ENCODE results near the gene PSMC3.

The PSMC3 gene

GRCh38 chr11:47442514-47442913 lies 16.3 kb upstream of the PSMC3 start:
- DNase-seq: no peak

DNA sequence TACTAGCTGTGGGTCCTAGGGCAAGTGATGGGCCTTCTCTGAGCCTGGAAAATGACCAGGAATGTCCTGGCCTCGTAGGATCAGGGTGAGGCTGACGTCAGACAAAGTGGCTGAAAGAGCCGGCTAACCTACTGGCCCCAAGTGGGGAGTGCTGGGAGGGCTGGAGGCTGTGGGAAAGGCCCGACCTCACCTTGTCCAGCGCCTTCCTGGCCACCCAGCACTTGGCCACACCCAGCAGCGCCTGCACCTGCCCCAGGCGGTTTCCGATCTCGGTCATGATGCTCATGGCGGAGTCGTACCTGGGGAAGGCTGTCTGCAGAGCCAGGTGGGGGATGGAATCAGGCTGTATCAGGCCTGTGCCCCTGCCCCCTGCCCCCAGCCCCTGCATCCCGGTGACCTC lies 15.2 kb upstream of the PSMC3 start:
- no peak for DNase-seq

- no peak for DNase-seq
Observed at GRCh38 chr11:47440054-47440476, 13.8 kb upstream of the PSMC3 start.

DNA sequence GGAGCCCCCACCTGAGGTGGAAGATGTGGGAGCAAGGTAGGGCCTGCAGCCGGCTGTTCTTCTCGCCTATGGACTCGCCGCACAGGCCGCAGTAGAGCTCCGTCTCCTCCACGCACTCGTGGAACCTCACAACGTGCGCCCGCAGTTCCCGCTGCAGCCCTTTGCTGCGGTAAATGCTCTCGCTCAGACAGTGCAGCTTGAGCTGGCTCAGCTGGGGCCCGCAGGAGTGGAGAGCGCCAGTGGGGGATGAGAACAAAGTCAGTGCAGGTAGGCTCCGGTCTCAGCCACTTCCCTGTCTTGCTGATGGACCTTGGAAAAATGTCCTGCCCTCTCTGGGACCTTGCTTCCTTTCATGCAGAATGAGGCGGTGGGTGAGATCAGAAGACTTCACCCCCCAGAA lies 12.5 kb upstream of the PSMC3 start:
- DNase-seq: no peak

DNA sequence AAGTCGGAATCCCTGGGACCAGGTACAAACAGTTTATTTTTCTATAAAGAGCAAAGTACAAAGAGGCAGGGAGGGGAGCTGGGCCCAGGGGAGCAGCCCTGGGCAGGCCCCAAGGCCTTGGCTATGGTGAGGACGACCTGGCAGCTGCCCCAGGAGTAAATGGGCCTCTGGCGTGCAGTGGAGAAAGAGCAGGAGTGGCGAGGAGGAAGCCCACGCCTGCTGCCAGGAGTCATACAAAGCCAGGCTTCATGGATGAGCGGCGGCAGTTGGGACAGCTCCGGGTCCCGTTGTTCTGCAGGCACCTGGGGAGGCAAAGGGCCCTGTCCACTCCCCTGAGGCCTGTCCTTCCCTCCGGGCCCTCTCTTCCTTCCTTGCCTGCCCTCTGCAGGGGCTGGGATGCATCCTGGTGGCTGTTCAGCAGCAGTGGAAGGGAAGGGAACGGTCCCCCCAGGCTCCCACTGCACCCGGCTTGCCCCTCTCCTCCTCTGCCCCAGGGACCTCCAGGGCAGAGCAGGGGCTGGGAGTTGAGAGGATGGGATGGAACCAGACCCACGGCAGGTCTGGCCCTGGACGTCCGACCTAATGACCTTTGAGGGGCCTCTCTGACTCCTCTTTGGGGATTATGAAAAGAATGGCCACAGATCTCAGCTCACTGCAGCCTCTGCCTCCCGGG lies 11.6 kb upstream of the PSMC3 start:
- DNase-seq: no peak

DNA sequence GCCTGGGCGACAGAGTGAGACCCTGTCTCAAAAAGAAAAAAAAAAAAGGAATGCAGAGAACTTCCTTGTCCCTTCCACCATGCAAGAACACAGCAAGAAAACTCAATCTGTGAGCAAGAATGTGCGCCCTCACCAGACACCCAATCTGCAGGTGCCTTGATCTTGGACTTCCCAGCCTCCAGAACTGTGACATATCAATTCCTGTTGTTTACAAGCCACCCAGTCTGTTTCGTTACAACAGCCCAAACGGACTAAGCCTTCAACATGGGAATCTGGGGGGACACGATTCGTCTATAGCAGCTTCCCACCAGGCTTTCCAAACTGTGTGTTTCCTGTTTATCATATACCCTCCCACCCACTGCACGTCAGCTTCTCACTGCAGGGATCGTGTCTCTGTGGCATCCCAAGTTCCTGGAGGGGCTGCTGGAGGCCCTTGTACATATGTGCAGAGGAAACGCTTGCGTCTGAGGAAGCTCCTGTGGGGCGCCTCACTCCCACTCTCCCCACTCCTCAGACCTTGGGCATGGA lies 11.0 kb upstream of the PSMC3 start:
- no peak for DNase-seq

- no peak for DNase-seq
Observed at GRCh38 chr11:47436726-47437125, 10.5 kb upstream of the PSMC3 start.

GRCh38 chr11:47435687-47436086 lies 9.4 kb upstream of the PSMC3 start:
- no peak for DNase-seq

GRCh38 chr11:47434011-47434786 lies 8.0 kb upstream of the PSMC3 start:
- no peak for DNase-seq

GRCh38 chr11:47433157-47433556 lies 6.9 kb upstream of the PSMC3 start:
- DNase-seq: no peak

DNA sequence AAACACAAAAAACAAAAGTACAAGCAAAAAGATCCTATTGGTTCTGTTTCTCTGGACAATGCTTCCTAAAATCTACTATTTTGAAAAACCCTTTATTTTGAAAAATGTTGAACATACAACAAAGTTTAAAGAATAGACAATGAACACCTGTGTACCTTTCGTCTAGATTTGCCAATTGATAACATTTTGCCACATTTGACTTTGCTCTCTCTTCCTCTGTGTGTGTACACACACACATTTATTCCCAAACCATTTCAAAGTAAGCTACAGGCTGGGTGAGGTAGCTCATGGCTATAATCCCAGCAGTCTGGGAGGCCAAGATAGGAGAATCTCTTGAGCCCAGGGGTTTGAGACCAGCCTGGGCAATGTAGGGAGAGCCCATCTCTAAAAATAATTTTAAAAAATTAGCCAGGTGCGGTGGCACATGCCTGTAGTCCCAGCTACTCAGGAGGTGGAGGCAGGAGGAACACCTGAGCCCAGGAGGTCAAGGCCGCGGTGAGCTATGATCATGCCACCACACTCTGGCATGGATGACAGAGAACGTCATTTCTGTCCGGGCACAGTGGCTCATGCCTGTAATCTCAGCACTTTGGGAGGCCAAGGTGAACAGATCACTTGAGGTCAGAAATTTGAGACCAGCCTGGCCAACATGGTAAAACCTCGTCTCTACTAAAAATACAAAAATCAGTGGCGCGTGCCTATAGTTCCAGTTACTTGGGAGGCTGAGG lies 5.3 kb upstream of the PSMC3 start:
- DNase-seq: no peak

- DNase-seq: no peak
Observed at GRCh38 chr11:47430524-47430923, 4.3 kb upstream of the PSMC3 start.

DNA sequence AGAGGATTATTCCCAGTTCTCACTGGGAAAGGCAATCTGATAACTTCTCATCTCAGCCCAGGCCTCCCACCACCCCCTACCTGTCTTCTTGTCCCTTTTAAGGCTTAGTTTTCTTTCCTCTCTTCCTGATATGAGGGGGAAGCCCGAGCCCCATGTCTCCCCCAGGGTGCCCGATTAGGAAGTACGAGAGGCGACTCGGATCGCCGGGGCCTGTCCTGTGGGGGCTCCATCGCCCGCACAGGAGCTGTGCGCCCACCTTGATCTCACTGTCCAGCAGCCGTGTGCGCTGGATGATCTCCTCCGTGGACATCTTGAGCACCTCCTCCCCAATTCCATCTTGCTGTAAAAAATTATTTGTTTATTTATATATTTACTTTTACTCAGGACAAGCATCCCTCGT lies 628 bp downstream of the PSMC3 start:
- no peak for DNase-seq

GRCh38 chr11:47418454-47419259 lies 7.6 kb downstream of the PSMC3 start:
- no peak for DNase-seq

DNA sequence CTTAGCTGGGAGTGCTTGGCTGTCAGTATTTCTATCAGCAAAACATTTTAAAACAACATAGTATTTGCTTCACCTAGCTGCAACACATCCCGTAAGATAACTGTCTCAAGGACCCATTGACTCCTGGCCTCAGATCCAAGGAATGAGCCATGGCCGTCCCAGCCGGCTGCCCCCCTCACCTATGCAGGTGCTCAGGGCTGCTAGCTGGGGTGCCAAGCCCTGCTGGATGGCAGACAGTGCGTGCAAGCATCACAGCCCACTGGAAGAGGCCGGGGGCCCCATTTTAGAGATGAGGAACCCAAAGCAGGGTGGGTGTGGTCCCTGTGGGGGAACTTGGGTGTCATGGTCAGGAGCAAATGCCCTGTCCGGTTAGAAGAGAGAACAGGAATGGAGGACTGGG lies 8.5 kb downstream of the PSMC3 start:
- no peak for DNase-seq

GRCh38 chr11:47415949-47416472 lies 10.2 kb downstream of the PSMC3 start:
- DNase-seq: no peak

DNA sequence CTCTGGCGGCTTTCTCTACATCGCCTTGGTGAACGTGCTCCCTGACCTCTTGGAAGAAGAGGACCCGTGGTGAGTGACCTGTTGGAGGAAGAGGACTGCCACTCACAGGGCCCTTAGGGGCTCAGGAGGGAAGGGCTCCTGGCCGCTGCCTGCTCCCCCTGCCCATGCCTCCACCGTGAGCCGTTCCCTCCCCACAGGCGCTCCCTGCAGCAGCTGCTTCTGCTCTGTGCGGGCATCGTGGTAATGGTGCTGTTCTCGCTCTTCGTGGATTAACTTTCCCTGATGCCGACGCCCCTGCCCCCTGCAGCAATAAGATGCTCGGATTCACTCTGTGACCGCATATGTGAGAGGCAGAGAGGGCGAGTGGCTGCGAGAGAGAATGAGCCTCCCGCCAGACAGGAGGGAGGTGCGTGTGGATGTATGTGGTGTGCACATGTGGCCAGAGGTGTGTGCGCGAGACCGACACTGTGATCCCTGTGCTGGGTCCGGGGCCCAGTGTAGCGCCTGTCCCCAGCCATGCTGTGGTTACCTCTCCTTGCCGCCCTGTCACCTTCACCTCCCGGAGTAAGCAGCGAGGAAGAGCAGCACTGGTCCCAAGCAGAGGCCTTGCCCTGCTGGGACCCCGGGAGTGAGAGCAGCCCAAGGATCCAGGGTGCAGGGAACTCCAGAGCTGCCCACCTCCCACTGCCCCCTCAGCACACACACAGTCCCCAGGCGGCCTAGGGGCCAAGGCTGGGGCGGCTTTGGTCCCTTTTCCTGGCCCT lies 11.0 kb downstream of the PSMC3 start:
- no peak for DNase-seq

GRCh38 chr11:47414685-47415070 lies 11.6 kb downstream of the PSMC3 start:
- no peak for DNase-seq

DNA sequence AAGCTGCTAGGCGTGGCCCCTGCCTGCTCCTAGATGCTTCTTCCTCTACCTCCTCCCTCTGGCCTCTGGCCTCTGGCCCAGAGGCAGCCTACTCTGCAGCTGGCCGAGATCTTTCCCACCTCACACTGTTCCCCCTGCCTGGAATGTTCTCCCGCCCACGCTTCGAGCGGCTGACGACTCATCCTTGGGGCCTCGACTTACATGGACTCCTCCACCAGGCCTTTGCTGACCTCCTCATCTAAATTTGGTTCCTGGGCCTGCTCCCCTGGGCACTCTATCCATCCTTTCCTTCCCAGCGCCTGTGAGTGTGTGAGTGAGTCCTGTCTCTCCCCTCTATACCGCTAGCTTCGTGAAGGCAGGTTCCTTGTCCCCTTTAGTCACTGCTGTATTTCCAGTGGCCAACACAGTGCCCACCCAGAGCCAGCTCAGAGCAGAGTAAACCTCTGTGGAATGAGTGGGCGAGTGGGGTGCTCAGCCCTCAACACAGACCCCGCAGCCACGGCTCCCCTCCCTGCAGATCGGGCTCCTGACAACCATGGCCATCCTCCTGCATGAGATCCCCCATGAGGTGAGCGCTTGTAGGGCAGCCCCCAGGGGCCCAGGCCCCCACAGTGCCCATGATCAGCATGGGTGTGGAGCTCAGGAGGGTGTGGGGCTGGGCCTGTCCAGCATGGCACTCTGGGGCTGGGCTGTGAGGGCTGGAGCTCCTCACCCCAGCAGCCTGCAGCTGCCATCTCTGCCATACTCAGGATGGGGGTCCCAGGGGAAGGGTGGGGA lies 12.1 kb downstream of the PSMC3 start:
- no peak for DNase-seq

DNA sequence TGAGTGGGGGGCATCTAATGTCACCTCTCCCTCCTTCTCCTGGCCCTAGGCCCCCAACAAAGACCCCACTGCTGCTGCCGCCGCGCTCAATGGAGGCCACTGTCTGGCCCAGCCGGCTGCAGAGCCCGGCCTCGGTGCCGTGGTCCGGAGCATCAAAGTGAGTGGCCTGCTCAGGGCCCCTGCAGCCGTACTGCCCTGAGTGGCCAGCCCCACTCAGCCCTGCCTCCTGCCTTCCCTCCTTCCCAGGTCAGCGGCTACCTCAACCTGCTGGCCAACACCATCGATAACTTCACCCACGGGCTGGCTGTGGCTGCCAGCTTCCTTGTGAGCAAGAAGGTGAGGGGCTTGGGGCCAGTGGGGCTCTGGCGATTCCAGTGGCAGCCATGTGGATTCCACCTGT lies 12.9 kb downstream of the PSMC3 start:
- no peak for DNase-seq

Data from activated T-cell treated with anti-CD3 and anti-CD28 coated beads, Interleukin-2, amount 50 U/mL, for 48 hours (primary cell).